GM12801 (cell line): ENCODE data around the gene LINGO4.

Source experiments
- CTCF ChIP-seq: IDR thresholded peaks from one replicate; pipeline ENCODE4 v1.5.1; 2011; ENCODE audit warnings: control low read depth; ENCODE audit not compliant: insufficient read length; ENCODE audit errors: extremely low read depth

The LINGO4 gene

DNA sequence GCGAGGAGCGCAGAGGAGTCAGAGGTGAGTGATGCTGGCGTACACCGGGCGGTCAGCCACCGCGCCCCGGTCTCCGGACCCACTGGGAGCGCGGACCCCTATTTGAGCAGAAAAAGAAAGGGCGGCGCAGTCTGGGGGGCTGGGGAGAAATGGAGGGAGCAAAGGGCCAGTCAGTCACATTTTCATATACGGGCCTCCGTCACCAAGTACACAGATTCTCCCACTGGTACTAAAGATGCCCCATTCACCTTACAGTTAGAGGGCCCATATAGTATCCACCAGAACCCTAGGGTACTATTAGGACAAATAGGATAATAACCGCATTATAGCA lies 33.8 kb upstream of the LINGO4 start:
- TF ChIP-seq CTCF = no peak

DNA sequence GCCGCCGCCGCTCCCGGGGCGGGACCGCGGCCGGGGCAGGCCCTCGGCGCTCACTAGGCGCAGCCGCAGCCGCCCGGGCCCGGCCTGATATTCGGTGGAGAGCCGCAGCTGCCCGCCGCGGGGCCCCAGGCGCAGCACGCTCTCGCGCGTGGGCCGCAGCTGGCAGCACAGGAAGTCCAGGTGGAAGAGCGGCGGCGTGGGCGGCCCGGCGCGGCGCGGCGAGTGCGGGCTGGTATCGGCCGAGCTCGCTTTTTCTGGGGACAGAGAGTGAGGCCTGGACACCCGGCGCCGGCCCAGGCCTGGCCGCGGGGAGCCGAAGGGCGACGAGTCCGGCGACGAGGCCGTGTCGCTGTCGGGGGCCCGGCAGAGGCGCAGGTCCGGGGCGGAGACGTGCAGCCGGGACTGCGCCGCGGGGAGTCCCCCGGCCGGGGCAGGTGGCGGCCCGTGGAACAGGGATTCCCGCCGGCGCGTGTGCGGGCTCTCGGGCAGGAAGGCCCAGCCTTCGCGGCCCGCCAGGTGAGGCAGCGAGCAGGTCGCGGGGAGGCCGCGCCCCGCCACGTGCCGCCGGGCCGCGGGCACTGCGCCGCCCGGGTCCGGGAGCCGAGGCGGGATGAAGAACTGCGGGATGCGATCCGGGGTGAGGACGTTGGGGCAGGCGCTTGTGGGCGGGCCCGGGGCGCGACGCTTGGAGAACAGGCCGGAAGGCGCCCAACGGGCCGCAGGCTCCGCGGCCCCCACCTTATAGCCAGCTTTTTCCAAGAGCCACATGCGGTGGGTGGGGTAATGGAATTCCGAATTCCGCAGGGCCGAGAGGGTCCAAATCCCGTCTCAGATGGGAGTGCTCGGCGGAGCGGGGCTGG lies 33.2 kb upstream of the LINGO4 start:
- no peak for TF ChIP-seq CTCF

DNA sequence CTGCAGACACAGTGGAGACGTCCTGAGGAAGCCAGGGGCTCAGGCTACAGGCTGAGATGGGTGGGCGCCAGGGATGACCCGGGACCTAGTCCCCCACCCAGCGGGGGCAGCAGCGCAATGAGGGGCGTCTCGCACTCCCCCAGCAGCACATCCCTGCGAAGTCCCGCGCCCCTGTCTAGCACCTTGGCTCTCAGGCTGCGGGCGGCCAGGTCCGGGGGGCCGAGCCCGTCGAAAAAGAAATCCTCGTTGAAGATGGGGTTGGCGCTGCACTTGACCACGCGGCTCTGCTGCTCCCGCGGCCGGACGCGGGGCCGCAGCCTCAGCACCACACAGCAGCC lies 32.6 kb upstream of the LINGO4 start:
- TF ChIP-seq CTCF = no peak

DNA sequence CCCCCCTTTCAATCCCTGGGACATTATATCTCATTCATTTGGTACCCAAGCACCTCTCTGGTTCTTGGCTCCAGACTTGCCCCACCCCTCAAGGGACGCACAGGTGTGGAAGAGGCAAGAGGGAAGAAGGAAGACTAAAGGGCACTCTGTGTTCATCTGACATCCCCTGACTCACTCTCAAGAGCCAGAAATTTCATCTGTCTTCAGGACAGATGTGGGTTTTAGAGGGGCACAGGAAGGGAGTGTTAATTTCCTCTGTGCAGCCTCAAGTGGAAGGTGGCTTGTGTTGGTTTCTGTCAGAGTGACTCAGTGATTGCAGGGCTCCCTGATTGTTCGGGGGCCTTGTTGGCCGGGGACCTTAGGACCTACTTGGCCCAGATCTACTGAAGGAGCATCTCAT lies 32.0 kb upstream of the LINGO4 start:
- no peak for TF ChIP-seq CTCF

GRCh38 chr1:151835596-151835995 lies 30.4 kb upstream of the LINGO4 start:
- TF ChIP-seq CTCF = no peak

- no peak for TF ChIP-seq CTCF
These were observed 29.0 kb upstream of the LINGO4 start for GRCh38 chr1:151834239-151834638.

DNA sequence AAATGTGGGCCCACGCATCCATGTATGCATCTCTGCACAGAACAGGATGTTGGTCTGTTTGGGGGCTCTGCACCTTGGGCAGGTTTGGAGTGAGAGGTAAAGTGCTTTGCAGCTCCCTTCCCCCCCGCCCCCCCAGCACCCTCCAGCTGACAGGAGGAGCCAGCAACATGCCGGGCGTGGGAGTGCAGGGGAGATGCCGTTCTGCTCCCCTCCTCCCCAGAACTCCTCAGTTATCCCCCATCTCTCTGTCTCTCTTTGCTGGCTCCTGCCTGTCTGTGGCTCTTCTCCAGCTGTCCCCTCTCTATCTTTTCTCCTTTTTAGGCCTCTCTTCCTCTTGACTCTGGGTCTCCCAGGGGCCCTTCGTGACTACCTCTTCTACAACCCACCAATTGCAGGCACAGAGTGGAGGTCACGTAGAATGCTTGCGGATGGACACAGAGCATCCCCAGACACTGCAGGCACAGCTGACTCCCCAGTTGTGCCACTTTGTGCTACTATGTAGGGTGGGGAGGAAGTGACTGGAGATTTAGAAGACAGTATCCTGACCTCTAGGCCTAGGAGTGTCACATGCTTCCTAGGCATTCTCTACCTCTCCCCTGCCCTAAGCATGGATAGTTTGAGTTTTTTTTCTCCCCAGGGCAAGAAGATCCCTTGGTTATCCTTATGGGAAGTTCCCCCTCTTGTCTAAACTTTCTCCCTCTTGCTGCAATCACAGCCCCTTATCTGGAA lies 28.1 kb upstream of the LINGO4 start:
- TF ChIP-seq CTCF = no peak
